BJ (cell line): Measurements from ENCODE around the gene PLXNA2. TPM values are rescaled to one million over a fixed set of nuclear protein-coding genes. Genes with fewer than 3 reads are reported as not detected.

Source experiments
- CTCF ChIA-PET: fragments of 350-600 bp; formaldehyde crosslinking; extraction: SDS; loops from one replicate; lab custom pipeline; 2021; ENCODE audit warnings: antibody characterized with exemption, inconsistent platforms; lab: Yijun Ruan, JAX
- POLR2A ChIA-PET: fragments of 300-600 bp; sonication (Branson Sonifier 250); formaldehyde crosslinking; extraction: SDS; loops from one replicate; lab custom pipeline; 2021; ENCODE audit warnings: antibody characterized with exemption; lab: Charles Lee
- DNase-seq: peaks from one replicate; pipeline ENCODE4 v3.0.0-alpha.2; 2011; ENCODE audit warnings: low read depth
- H3K27me3 ChIP-seq: 2 replicates; pipeline ENCODE4 v1.6.0; 2011; ENCODE audit warnings: low read length; ENCODE audit not compliant: control insufficient read depth, insufficient read depth
- H3K36me3 ChIP-seq: 2 replicates; pipeline ENCODE4 v1.5.1; 2011; ENCODE audit warnings: low read length; ENCODE audit not compliant: control insufficient read depth, insufficient read depth
- H3K4me3 ChIP-seq: 2 replicates; pipeline ENCODE4 v1.5.1; 2011; ENCODE audit warnings: low read depth, mild to moderate bottlenecking, control low read depth, low read length
- CTCF ChIP-seq: IDR thresholded peaks from 2 replicates; pipeline ENCODE4 v1.5.1; 2011; ENCODE audit warnings: low read depth, mild to moderate bottlenecking, control low read depth, inconsistent platforms, low read length, moderate library complexity; ENCODE audit not compliant: insufficient read depth
- polyA plus RNA-seq: library from polyadenylated mRNA; depleted of rRNA; stranded (reverse); fragments of >200 nt; gene quantifications from 2 replicates; pipeline ENCODE4 v1.2.3, GENCODE V29; 2011

The PLXNA2 gene
- polyA plus RNA-seq, 1 experiment: 2.7 TPM

GRCh38 chr1:208028526-208028925 lies 215.7 kb downstream of the PLXNA2 start:
- ChIA-PET POLR2A (no interaction called here), CTCF (interaction anchor here (1.0 to 15.5 kb wide), 5 partner anchors 31 to 224 kb away, joined by 3 to 351 read pairs (median 4); partner anchors contain the start of gene PLXNA2)
- Histone ChIP-seq H3K36me3 (peaks cover 1% of the 10 kb centered on the region; the same call in 1 of the 2 replicates), H3K4me3 (no peak overlapping the region), H3K27me3 (no peaks in the 10 kb centered on the region)
- TF ChIP-seq CTCF: no peak
- DNase-seq: no peak

- TF ChIP-seq CTCF: no peak
- peaks cover 1% of the 10 kb centered on the region; the same call in 1 of the 2 replicates for H3K36me3 ChIP-seq
- ChIA-PET POLR2A (no interaction called here), CTCF (interaction anchor here (1.1 to 15.5 kb wide), 6 partner anchors 30 to 224 kb away, joined by 3 to 351 read pairs (median 4); partner anchors contain the start of gene PLXNA2)
- no peaks in the 10 kb centered on the region for H3K27me3 ChIP-seq
- H3K4me3 ChIP-seq: no peak overlapping the region
- no peak for DNase-seq
Measured at GRCh38 chr1:208027861-208028260, 216.3 kb downstream of the PLXNA2 start.

GRCh38 chr1:208026880-208027438 lies 217.2 kb downstream of the PLXNA2 start:
- ChIA-PET POLR2A (no interaction called here), CTCF (interaction anchor here (0.6 to 15.5 kb wide), 11 partner anchors 7 to 225 kb away, joined by 3 to 351 read pairs (median 4); partner anchors contain the start of gene PLXNA2)
- TF ChIP-seq CTCF: no peak
- Histone ChIP-seq H3K27me3 (no peaks in the 10 kb centered on the region), H3K4me3 (no peak overlapping the region), H3K36me3 (peaks cover 1% of the 10 kb centered on the region; the same call in 1 of the 2 replicates)
- no peak for DNase-seq

GRCh38 chr1:208025031-208025430 lies 219.2 kb downstream of the PLXNA2 start:
- peaks cover 1% of the 10 kb centered on the region; the same call in 1 of the 2 replicates for H3K36me3 ChIP-seq
- ChIA-PET CTCF (interaction anchor here (0.6 to 15.5 kb wide), 8 partner anchors 10 to 1405 kb away, joined by 3 to 351 read pairs (median 5); partner anchors contain the start of gene PLXNA2), POLR2A (no interaction called here)
- TF ChIP-seq CTCF: no peak
- H3K4me3 ChIP-seq: no peak overlapping the region
- H3K27me3 ChIP-seq: peaks cover 2% of the 10 kb centered on the region
- DNase-seq: no peak

GRCh38 chr1:208024406-208024805 lies 219.8 kb downstream of the PLXNA2 start:
- CTCF ChIA-PET: interaction anchor here (0.6 to 15.5 kb wide), 8 partner anchors 12 to 1405 kb away, joined by 3 to 351 read pairs (median 10); partner anchors contain the start of gene PLXNA2
- DNase-seq: no peak
- POLR2A ChIA-PET: no interaction called here

More at GRCh38 chr1:208024406-208024805, 219.8 kb downstream of the PLXNA2 start:
- peaks cover 1% of the 10 kb centered on the region; the same call in 1 of the 2 replicates for H3K36me3 ChIP-seq
- H3K27me3 ChIP-seq: peaks cover 2% of the 10 kb centered on the region
- no peak for TF ChIP-seq CTCF
- no peak overlapping the region for H3K4me3 ChIP-seq
